ENCODE results near the gene CDKN1A.

Gene CDKN1A

GRCh38 chr6:36678488-36679042, at the start of gene CDKN1A (continued):
- TF ChIP-seq ZNF280D (tag by site-specific recombination; IDR thresholded peaks at IDR 0.05): no peak
- TF ChIP-seq PRDM10 (tag by site-specific recombination; IDR thresholded peaks at IDR 0.05): no peak
- TF ChIP-seq PRDM4 (tag by site-specific recombination; IDR thresholded peaks at IDR 0.05): no peak
- TF ChIP-seq ZNF544 (tag by site-specific recombination; IDR thresholded peaks at IDR 0.05): no peak
- 0 out of 2 replicates have a peak, but pooled peaks have one; percentile 16 for TF ChIP-seq ZNF785 (tag by site-specific recombination; IDR thresholded peaks at IDR 0.05)
- no peak for TF ChIP-seq ZNF37A (tag by site-specific recombination; IDR thresholded peaks at IDR 0.05)
- no peak for TF ChIP-seq WT1 (tag by site-specific recombination; IDR thresholded peaks at IDR 0.05)
- TF ChIP-seq ZNF366 (tag by site-specific recombination; conservative IDR thresholded peaks at IDR 0.05): 0 out of 2 replicates have a peak, but pooled peaks have one; percentile 35
- TF ChIP-seq ZNF221 (tag by site-specific recombination; IDR thresholded peaks at IDR 0.05; ENCODE audit: borderline replicate concordance): 0 out of 2 replicates have a peak, but pooled peaks have one; percentile 8
- TF ChIP-seq HOXA7 (CRISPR knock-in tag; IDR thresholded peaks at IDR 0.05; ENCODE audit: borderline replicate concordance): no peak
- TF ChIP-seq ZNF701 (tag by site-specific recombination; IDR thresholded peaks at IDR 0.05): no peak
- TF ChIP-seq ZBTB49 (tag by site-specific recombination; IDR thresholded peaks at IDR 0.05; ENCODE audit: low read depth): no peak
- TF ChIP-seq KLF7 (tag by site-specific recombination; IDR thresholded peaks at IDR 0.05; ENCODE audit: borderline replicate concordance): no peak
- TF ChIP-seq OSR2 (tag by site-specific recombination; IDR thresholded peaks at IDR 0.05): no peak; the same call in 1 of the 2 replicates
- TF ChIP-seq ZNF624 (tag by site-specific recombination; IDR thresholded peaks at IDR 0.05): peak; percentile 41; the same call in 1 of the 2 replicates
- TF ChIP-seq ZNF311 (tag by site-specific recombination; IDR thresholded peaks at IDR 0.05; ENCODE audit: borderline replicate concordance): no peak
- no peak; the same call in 1 of the 2 replicates for TF ChIP-seq PRDM2 (tag by site-specific recombination; IDR thresholded peaks at IDR 0.05; ENCODE audit: borderline replicate concordance)
- no peak for TF ChIP-seq ZNF19 (tag by site-specific recombination; IDR thresholded peaks at IDR 0.05; ENCODE audit: low read depth)
- 0 out of 2 replicates have a peak, but pooled peaks have one; percentile 17 for TF ChIP-seq YY2 (tag by site-specific recombination; IDR thresholded peaks at IDR 0.05)
- TF ChIP-seq ZNF391 (tag by site-specific recombination; IDR thresholded peaks at IDR 0.05; ENCODE audit: borderline replicate concordance, low read depth): peak; percentile 75; the same call in 1 of the 2 replicates
- TF ChIP-seq ZNF548 (tag by site-specific recombination; IDR thresholded peaks at IDR 0.05): no peak
- TF ChIP-seq ZNF248 (tag by site-specific recombination; IDR thresholded peaks at IDR 0.05): no peak
